Limb (tissue), 2 donors: ENCODE measurements around the gene EPHB3.
A peak's percentile ranks its signal among the peaks of the same experiment; 100 is the strongest.

Experiments
- DNase-seq, 2 donors: peaks; one replicate each; pipeline ENCODE4 v3.0.0-alpha.2; 2016; ENCODE audit errors: extremely low spot score in 2 of 2

EPHB3 gene

GRCh38 chr3:184561061-184561912 is at the start of gene EPHB3:
Gene EPHB3 (plus strand): TSS chr3:184561785. CDS start chr3:184562236, 451 bp downstream.
- DNase-seq: peak; percentile 99 to 100

GRCh38 chr3:184512621-184513020 is 49.0 kb upstream of the EPHB3 start:
- DNase-seq: no peak

- peak; percentile 63 to 88 for DNase-seq
These were observed 48.1 kb upstream of the EPHB3 start for GRCh38 chr3:184513276-184514170.

GRCh38 chr3:184514171-184514490 is 47.5 kb upstream of the EPHB3 start:
- DNase-seq: no peak

- no peak for DNase-seq
These were observed 37.6 kb upstream of the EPHB3 start for GRCh38 chr3:184523825-184524615.

GRCh38 chr3:184524981-184525336 is 36.6 kb upstream of the EPHB3 start:
- no peak for DNase-seq

- peak in 1 of 2 donors; percentile 47 for DNase-seq
These were observed 36.1 kb upstream of the EPHB3 start for GRCh38 chr3:184525337-184526087.

GRCh38 chr3:184526088-184526433 is 35.5 kb upstream of the EPHB3 start:
- no peak for DNase-seq

- no peak for DNase-seq
These were observed 29.8 kb upstream of the EPHB3 start for GRCh38 chr3:184531626-184532280.

- DNase-seq: no peak
These were observed 28.4 kb upstream of the EPHB3 start for GRCh38 chr3:184532940-184533732.

- no peak for DNase-seq
These were observed 23.5 kb upstream of the EPHB3 start for GRCh38 chr3:184537885-184538665.

- DNase-seq: no peak
These were observed 22.7 kb upstream of the EPHB3 start for GRCh38 chr3:184538666-184539431.

- no peak for DNase-seq
These were observed 21.7 kb upstream of the EPHB3 start for GRCh38 chr3:184539801-184540435.

- peak in 1 of 2 donors; percentile 76 for DNase-seq
These were observed 20.6 kb upstream of the EPHB3 start for GRCh38 chr3:184540777-184541681.

- DNase-seq: no peak
These were observed 19.6 kb upstream of the EPHB3 start for GRCh38 chr3:184541886-184542562.

GRCh38 chr3:184542577-184542976 is 19.0 kb upstream of the EPHB3 start:
- DNase-seq: no peak
